ENCODE results near the gene KIR2DL3.
"Not testable (repeated sequence)": the region's sequence is repeated elsewhere in the genome, so short reads cannot be mapped to it uniquely, and the experiment has no call there.

KIR2DL3 gene

DNA sequence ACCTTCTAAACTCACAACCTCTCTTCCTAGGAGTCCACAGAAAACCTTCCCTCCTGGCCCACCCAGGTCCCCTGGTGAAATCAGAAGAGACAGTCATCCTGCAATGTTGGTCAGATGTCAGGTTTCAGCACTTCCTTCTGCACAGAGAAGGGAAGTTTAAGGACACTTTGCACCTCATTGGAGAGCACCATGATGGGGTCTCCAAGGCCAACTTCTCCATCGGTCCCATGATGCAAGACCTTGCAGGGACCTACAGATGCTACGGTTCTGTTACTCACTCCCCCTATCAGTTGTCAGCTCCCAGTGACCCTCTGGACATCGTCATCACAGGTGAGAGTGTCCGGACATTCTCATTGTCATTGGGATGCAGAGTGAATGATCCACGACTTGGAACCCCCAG lies 3.6 kb downstream of the KIR2DL3 start:
- not testable (repeated sequence) for DNase-seq (ENCODE audit: extremely low read depth in 1 of 2, low read depth in 1 of 2)

DNA sequence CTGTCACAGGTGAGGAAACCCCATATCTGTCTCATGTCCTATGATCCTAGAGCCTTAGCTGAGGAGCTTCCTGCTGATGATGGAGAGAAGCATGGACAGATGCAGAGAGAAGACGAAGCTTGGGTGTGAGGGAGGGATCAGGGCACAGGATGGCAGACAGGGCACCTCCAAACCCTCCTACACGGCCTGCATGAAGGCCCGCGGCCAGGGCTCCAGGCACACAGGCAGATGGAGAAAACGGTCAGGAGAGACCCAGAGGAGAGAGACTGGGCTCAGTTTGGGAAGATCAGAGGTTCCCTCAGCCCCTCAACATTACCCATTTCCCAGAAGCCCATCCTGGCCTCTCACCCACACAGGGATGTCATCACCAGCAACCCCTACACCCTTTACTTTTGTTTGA lies 5.8 kb downstream of the KIR2DL3 start:
- DNase-seq (ENCODE audit: extremely low read depth in 1 of 2, low read depth in 1 of 2), result not testable (repeated sequence)

DNA sequence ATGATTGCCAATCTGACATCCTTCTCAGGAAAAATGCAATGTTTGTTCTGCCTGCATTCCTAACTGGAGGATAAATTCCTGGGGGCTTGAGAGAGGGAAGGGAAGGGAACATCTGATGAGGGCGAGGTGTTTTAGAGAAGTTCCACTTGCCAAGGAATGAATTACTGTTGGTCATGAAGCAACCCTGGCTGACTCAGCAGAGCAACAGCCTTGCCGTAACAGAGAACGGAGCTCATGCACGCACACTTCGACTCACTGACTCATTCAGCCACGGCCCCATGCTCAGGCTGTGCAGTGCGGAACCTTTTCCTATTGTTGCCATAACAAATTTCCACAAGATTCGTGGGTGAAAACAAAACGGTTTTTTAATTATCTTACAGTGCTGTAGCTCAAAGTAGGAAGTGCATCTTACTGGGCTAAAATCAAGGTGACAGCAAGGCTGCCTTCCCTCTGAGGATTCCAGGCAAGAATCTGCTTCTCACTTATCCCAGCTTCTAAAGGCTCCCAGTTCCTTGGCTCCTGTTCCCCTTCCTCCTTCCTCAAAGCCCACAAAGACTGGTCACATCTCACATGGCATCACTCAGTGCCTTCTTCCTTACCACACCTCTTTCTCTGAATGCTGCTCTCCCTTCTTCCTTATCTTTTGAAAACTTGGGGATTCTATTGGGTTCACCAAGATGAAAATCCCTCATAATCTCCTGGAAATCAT lies 9.5 kb downstream of the KIR2DL3 start:
- DNase-seq (ENCODE audit: extremely low read depth in 1 of 2, low read depth in 1 of 2), result not testable (repeated sequence)

DNA sequence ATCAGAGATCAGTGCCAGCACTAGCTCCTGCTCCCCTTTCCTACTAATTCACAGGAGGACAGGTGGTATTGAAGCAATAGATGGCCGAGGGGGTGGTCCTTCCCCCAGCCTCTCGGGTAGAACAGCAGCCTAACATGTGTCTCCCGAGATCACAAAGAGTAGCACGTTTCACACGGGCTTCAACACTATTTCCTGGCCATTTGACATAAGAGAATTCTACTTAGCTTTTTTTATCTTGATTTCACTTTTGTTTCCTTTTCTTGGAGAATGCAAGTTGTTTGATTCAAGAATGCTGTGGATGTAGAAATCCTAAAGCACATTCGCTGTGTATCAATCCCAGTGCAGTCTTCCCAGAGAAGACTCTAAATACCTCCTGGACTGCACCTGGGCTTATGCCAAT lies 12.0 kb downstream of the KIR2DL3 start:
- DNase-seq (ENCODE audit: extremely low read depth in 1 of 2, low read depth in 1 of 2), result not testable (repeated sequence)

DNA sequence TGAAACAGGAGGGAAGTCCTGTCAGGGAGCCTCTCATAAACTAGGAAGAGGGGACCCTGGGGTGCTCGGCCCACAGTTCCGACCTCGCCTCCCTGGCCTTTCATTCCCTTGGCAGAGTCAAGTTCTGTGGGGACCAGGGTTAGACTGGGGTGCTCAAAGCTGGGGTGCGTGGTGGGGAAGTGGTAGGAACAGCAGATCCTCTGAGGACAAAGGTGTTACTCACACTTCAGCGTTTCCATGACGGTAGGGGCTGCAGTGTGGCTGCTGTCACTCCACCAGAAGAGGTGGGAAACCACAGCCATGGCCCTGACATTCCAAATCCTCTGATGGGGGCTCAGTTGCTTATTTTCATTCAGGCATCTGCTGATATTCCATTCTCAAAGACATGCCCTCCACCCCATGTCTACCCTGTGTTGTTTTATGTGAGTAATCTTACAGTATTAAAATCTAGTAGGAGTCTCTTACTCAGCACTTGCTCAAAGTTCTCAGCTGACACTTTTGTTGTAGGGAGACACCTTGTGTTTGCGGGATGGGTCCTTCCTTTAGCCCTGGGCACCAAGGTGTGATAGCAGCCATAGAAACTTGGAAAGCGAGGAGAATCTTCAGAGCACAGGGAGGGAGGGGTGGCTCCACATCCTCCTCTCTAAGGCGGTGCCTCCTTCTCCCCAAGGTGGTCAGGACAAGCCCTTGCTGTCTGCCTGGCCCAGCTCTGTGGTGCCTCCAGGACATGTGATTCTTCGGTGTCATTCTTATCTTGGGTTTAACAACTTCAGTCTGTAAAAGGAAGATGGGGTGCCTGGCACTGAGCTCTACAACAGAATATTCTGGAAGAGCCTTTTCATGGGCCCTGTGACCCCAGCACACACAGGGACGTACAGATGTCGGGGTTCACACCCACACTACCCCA lies 18.1 kb downstream of the KIR2DL3 start:
- DNase-seq (ENCODE audit: extremely low read depth in 1 of 2, low read depth in 1 of 2), result not testable (repeated sequence)

DNA sequence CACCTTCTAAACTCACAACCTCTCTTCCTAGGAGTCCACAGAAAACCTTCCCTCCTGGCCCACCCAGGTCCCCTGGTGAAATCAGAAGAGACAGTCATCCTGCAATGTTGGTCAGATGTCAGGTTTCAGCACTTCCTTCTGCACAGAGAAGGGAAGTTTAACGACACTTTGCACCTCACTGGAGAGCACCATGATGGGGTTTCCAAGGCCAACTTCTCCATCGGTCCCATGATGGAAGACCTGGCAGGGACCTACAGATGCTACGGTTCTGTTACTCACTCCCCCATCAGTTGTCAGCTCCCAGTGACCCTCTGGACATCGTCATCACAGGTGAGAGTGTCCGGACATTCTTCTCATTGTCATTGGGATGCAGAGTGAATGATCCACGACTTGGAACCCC lies 20.3 kb downstream of the KIR2DL3 start:
- not testable (repeated sequence) for DNase-seq (ENCODE audit: extremely low read depth in 1 of 2, low read depth in 1 of 2)

DNA sequence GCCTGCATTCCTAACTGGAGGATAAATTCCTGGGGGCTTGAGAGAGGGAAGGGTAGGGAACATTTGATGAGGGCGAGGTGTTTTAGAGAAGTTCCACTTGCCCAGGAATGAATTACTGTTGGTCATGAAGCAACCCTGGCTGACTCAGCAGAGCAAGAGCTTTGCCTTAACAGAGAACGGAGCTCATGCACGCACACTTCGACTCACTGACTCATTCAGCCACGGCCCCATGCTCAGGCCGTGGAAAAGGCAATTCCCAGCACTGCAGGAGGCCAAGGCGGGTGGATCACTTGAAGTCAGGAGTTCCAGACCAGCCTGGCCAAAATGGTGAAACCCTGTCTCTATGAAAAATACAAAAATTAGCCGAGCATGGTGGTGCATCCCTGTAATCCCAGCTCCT lies 25.9 kb downstream of the KIR2DL3 start:
- DNase-seq (ENCODE audit: extremely low read depth in 1 of 2, low read depth in 1 of 2), result not testable (repeated sequence)

DNA sequence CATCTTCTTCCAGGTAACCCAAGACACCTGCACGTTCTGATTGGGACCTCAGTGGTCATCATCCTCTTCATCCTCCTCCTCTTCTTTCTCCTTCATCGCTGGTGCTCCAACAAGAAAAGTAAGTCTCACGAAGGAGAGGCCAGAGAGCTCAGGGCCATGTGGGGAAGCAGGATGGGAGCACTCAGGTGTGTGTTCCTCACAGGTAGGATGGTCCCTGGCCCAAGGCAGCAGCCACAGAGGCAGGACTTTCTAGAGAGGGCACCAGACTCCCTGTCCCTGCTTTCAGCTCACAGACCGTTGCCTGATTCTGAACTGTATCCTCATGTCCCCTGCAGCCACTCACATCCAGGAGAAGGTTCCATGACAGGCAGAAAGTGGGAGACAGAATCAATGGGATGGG lies 28.2 kb downstream of the KIR2DL3 start:
- not testable (repeated sequence) for DNase-seq (ENCODE audit: extremely low read depth in 1 of 2, low read depth in 1 of 2)

DNA sequence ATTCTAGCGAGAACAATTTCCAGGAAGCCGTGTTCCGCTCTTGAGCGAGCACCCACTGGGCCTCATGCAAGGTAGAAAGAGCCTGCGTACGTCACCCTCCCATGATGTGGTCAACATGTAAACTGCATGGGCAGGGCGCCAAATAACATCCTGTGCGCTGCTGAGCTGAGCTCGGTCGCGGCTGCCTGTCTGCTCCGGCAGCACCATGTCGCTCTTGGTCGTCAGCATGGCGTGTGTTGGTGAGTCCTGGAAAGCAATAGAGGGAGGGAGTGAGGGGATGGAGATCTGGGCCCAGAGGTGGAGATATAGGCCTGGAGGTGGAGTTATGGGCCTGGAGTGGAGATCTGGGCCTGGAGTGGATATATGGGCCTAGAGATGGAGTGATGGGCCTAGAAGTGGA lies 31.3 kb downstream of the KIR2DL3 start, which contains the start of gene KIR2DL1:
Gene KIR2DL1 (plus strand): TSS at position 148 of the 400 bp plus-strand sequence. CDS start 58 bp downstream, at position 206.
- DNase-seq (ENCODE audit: extremely low read depth in 1 of 2, low read depth in 1 of 2), result not testable (repeated sequence)

DNA sequence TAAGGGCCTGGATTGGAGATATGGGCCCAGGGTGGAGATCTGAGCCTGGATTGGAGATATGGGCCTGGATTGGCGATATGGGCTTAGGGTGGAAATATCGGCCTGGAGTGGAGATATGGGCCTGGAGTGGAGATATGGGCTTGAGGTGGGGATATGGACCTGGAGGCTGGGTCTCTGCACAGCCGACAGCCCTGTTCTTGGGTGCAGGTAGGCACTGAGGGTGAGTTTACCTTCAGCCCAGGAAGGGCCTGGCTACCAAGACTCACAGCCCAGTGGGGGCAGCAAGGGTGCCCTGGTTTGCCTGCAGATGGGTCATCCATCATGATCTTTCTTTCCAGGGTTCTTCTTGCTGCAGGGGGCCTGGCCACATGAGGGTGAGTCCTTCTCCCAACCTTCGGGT lies 32.2 kb downstream of the KIR2DL3 start:
- DNase-seq (ENCODE audit: extremely low read depth in 1 of 2, low read depth in 1 of 2), result not testable (repeated sequence)

DNA sequence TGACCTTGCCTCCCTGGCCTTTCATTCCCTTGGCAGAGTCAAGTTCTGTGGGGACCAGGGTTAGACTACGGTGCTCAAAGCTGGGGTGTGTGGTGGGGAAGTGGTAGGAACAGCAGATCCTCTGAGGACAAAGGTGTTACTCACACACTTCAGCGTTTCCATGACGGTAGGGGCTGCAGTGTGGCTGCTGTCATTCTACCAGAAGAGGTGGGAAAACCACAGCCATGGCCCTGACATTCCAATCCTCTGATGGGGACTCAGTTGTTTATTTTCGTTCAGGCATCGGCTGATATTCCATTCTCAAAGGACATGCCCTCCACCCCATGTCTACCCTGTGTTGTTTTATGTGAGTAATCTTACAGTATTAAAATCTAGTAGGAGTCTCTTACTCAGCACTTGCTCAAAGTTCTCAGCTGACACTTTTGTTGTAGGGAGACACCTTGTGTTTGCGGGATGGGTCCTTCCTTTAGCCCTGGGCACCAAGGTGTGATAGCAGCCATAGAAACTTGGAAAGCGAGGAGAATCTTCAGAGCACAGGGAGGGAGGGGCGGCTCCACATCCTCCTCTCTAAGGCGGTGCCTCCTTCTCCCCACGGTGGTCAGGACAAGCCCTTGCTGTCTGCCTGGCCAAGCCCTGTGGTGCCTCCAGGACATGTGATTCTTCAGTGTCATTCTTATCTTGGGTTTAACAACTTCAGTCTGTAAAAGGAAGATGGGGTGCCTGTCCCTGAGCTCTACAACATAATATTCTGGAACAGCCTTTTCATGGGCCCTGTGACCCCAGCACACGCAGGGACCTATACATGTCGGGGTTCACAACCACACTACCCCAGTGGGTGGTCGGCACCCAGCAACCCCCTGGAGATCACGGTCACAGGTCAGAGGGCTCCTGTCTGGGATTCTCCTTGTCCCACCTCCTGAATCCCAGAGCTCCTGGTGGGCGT lies 33.0 kb downstream of the KIR2DL3 start:
- DNase-seq (ENCODE audit: extremely low read depth in 1 of 2, low read depth in 1 of 2), result not testable (repeated sequence)

DNA sequence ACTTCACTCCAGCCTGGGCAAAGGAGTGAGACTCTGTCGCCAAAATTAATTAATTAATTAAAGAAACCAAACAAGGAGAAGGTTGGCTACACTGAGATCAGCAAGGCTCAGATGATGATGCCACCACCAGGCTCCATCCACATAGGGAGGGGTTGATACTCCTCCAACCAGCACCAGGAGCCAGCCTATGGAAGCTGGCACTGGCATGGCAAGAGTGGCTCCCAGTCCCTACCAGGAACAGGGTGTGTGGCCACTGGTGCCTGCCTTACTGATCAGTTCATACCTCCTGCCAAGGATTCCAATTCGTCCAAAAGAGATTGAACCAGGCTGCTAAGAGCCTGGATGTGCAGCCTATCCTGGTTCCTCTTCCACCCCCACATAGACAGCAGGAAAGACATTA lies 34.4 kb downstream of the KIR2DL3 start:
- DNase-seq (ENCODE audit: extremely low read depth in 1 of 2, low read depth in 1 of 2), result not testable (repeated sequence)

DNA sequence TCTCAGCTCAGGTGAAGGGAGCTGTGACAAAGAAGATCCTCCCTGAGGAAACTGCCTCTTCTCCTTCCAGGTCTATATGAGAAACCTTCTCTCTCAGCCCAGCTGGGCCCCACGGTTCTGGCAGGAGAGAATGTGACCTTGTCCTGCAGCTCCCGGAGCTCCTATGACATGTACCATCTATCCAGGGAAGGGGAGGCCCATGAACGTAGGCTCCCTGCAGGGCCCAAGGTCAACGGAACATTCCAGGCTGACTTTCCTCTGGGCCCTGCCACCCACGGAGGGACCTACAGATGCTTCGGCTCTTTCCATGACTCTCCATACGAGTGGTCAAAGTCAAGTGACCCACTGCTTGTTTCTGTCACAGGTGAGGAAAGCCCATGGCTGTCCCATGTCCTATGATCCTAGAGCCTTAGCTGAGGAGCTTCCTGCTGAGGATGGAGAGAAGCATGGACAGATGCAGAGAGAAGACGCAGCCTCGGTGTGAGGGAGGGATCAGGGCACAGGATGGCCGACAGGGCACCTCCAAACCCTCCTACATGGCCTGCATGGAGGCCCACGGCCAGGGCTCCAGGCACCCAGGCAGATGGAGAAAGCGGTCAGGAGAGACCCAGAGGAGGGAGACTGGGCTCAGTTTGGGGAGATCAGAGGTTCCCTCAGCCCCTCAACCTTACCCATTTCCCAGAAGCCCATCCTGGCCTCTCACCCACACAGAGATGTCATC lies 36.9 kb downstream of the KIR2DL3 start:
- DNase-seq (ENCODE audit: extremely low read depth in 1 of 2, low read depth in 1 of 2), result not testable (repeated sequence)

DNA sequence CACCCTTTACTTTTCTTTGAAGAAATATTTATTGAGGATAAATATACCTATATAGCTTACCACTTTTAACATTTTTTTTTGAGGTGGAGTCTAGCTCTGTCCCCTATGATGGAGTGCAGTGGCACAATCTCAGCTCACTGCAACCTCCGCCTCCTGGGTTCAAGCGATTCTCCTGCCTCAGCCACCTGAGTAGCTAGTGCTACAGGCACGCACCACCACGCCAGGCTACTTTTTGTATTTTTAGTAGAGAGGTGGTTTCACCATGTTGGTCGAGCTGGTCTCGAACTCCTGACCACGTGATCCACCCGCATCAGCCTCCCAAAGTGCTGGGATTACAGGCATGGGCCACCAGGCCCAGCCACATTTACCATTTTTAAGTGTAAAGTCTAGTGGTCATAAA lies 37.5 kb downstream of the KIR2DL3 start:
- not testable (repeated sequence) for DNase-seq (ENCODE audit: extremely low read depth in 1 of 2, low read depth in 1 of 2)

DNA sequence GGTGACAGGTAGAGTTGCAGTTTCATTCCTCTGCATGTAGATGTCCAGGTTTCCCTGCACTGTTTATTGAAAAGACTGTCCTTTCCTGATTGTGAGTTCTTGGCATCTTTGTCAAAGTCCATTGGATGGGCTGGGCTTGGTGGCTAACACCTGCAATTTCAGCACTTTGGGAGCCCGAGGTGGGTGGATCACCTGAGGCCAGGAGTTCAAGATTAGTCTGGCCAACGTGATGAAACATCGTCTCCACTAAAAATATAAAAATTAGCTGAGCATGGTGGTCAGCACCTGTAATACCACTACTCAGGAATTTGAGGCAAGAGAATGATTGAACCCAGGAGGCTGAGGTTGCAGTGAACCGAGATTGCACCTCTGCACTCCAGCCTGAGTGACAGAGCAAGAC lies 39.5 kb downstream of the KIR2DL3 start:
- not testable (repeated sequence) for DNase-seq (ENCODE audit: extremely low read depth in 1 of 2, low read depth in 1 of 2)

DNA sequence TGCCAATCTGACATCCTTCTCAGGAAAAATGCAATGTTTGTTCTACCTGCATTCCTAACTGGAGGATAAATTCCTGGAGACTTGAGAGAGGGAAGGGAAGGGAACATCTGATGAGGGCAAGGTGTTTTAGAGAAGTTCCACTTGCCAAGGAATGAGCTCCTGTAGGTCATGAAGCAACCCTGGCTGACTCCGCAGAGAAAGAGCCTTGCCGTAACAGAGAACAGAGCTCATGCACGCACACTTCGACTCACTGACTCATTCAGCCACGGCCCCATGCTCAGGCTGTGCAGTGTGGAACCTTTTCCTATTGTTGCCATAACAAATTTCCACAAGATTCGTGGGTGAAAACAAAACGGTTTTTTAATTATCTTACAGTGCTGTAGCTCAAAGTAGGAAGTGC lies 40.6 kb downstream of the KIR2DL3 start:
- not testable (repeated sequence) for DNase-seq (ENCODE audit: extremely low read depth in 1 of 2, low read depth in 1 of 2)

DNA sequence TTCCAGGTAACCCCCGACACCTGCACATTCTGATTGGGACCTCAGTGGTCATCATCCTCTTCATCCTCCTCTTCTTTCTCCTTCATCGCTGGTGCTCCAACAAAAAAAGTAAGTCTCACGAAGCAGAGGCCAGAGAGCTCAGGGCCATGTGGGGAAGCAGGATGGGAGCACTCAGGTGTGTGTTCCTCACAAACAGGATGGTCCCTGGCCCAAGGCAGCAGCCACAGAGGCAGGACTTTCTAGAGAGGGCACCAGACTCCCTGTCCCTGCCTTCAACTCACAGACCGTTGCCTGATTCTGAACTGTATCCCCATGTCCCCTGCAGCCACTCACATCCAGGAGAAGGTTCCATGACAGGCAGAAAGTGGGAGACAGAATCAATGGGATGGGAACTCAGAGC lies 44.6 kb downstream of the KIR2DL3 start:
- not testable (repeated sequence) for DNase-seq (ENCODE audit: extremely low read depth in 1 of 2, low read depth in 1 of 2)

DNA sequence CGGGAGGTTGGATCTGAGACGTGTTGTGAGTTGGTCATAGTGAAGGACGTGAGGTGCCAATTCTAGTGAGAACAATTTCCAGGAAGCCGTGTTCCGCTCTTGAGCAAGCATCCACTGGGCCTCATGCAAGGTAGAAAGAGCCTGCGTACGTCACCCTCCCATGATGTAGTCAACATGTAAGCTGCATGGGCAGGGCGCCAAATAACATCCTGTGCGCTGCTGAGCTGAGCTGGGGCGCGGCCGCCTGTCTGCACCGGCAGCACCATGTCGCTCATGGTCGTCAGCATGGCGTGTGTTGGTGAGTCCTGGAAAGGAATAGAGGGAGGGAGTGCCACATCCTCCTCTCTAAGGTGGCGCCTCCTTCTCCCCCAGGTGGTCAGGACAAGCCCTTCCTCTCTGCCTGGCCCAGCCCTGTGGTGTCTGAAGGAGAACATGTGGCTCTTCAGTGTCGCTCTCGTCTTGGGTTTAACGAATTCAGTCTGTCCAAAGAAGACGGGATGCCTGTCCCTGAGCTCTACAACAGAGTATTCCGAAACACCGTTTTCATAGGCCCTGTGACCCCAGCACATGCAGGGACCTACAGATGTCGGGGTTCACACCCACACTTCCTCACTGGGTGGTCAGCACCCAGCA lies 47.9 kb downstream of the KIR2DL3 start:
- not testable (repeated sequence) for DNase-seq (ENCODE audit: extremely low read depth in 1 of 2, low read depth in 1 of 2)

DNA sequence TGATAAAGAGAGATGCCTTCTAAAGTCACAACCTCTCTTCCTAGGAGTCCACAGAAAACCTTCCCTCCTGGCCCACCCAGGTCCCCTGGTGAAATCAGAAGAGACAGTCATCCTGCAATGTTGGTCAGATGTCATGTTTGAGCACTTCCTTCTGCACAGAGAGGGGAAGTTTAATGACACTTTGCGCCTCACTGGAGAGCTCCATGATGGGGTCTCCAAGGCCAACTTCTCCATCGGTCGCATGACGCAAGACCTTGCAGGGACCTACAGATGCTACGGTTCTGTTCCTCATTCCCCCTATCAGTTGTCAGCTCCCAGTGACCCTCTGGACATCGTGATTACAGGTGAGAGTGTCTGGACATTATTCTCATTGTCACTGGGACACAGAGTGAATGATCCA lies 49.8 kb downstream of the KIR2DL3 start:
- not testable (repeated sequence) for DNase-seq (ENCODE audit: extremely low read depth in 1 of 2, low read depth in 1 of 2)

Data from stimulated activated CD8-positive, alpha-beta memory T cell treated with anti-CD3 and anti-CD28 coated beads, Interleukin-7, amount 100 ng/mL, for 48 hours (primary cell).